Colonic mucosa (tissue), 4 donors: ENCODE results near the gene SSNA1. TPM values are rescaled to one million over a fixed set of nuclear protein-coding genes. Genes with fewer than 3 reads are reported as not detected.
A peak's percentile ranks its signal among the peaks of the same experiment; 100 is the strongest.

Experiments used
- DNase-seq: peaks from one replicate; pipeline ENCODE4 v3.0.0-alpha.2; 2020
- H3K27ac ChIP-seq: fragments of 200-600 bp; one replicate; pipeline ENCODE4 v1.8.0; 2021
- H3K27me3 ChIP-seq: fragments of 200-600 bp; one replicate; pipeline ENCODE4 v1.8.0; 2021
- H3K36me3 ChIP-seq: fragments of 200-600 bp; one replicate; pipeline ENCODE4 v1.8.0; 2021
- H3K4me1 ChIP-seq: fragments of 200-600 bp; one replicate; pipeline ENCODE4 v1.8.0; 2021; ENCODE audit warnings: mild to moderate bottlenecking
- H3K4me3 ChIP-seq: fragments of 200-600 bp; one replicate; pipeline ENCODE4 v1.8.0; 2021
- H3K9ac ChIP-seq, 2 donors: one replicate each; pipeline ENCODE4 v1.7.0; 2013; ENCODE audit warnings: control low read depth in 2 of 2, low read depth in 2 of 2, low read length in 2 of 2
- H3K9me3 ChIP-seq: fragments of 200-600 bp; one replicate; pipeline ENCODE4 v1.8.0; 2021
- CTCF ChIP-seq: fragments of 200-600 bp; IDR thresholded peaks from one replicate; pipeline ENCODE4 v1.8.0; 2022; ENCODE audit warnings: antibody characterized with exemption, mild to moderate bottlenecking
- intact Hi-C: fragments of 100-400 bp; cut with DNase I; formaldehyde crosslinking; loops from one replicate; pipeline ENCODE4 v1.14.1; 2022
- total RNA-seq, 2 donors: library from RNA; stranded (reverse); fragmentation: NEBNext Ultra II Directional in 1 of 2; extraction: Animal tissue kit (Norgen Biotek cat#: 25700) in 1 of 2; gene quantifications; one replicate each; pipeline ENCODE4 v1.2.1, GENCODE V29; 2021
- donor health status: healthy.
- donor health status: DM: no; HTN: no; CAD: no.
- donor health status: DM: no; HTN: no; CAD: no.

Gene SSNA1
- total RNA-seq, 2 donors from 2014 or later = 60.0 to 100 TPM

GRCh38 chr9:137222190-137223077 is 34.0 kb downstream of the SSNA1 start, which contains the start of gene RNF208:
TSS of gene RNF208 (minus strand) at chr9:137222240. CDS start at chr9:137221212, 1,028 bp downstream.
- peak; percentile 54 for DNase-seq
- H3K27ac ChIP-seq = peak within 1 kb of the TSS; percentile 83
- peaks cover 23% of the 10 kb centered on the region for H3K4me1 ChIP-seq
- H3K9me3 ChIP-seq = no peaks in the 10 kb centered on the region
- intact Hi-C loops = no loop called here
- TF ChIP-seq CTCF = no peak
- H3K27me3 ChIP-seq = no peaks in the 10 kb centered on the region
- H3K9ac ChIP-seq = peak within 1 kb of the TSS; percentile 73 to 79
- H3K36me3 ChIP-seq = no peaks in the 10 kb centered on the region
- H3K4me3 ChIP-seq = peak within 1 kb of the TSS; percentile 70

GRCh38 chr9:137223078-137223970 is 34.8 kb downstream of the SSNA1 start:
- Histone ChIP-seq H3K4me3 (peak overlapping the region; percentile 70), H3K36me3 (no peaks in the 10 kb centered on the region), H3K9ac (peak overlapping the region; percentile 87 to 97), H3K4me1 (peaks cover 25% of the 10 kb centered on the region), H3K27me3 (peaks cover under 1% of the 10 kb centered on the region), H3K27ac (peak overlapping the region; percentile 83), H3K9me3 (no peaks in the 10 kb centered on the region)
- peak; percentile 98 for DNase-seq
- intact Hi-C loops = no loop called here
- no peak for TF ChIP-seq CTCF

GRCh38 chr9:137224830-137225694 is 36.6 kb downstream of the SSNA1 start, which contains the start of gene CYSRT1:
TSS of gene CYSRT1 (plus strand) at chr9:137225174. CDS start at chr9:137225622, 448 bp downstream.
- Histone ChIP-seq H3K9ac (peak within 1 kb of the TSS; percentile 87 to 97), H3K27me3 (peaks cover 18% of the 10 kb centered on the region), H3K9me3 (no peaks in the 10 kb centered on the region), H3K36me3 (no peaks in the 10 kb centered on the region), H3K4me3 (peak within 1 kb of the TSS; percentile 70), H3K27ac (peak within 1 kb of the TSS; percentile 83), H3K4me1 (peaks cover 31% of the 10 kb centered on the region)
- no peak for TF ChIP-seq CTCF
- peak; percentile 49 for DNase-seq
- intact Hi-C loops = loop anchor here (5.0 kb wide), 1 partner anchor 38 kb away; the partner anchor contains the start of genes ANAPC2 and SSNA1

- no peak overlapping the region for H3K27ac ChIP-seq
- TF ChIP-seq CTCF = no peak
- H3K9me3 ChIP-seq = no peaks in the 10 kb centered on the region
- H3K9ac ChIP-seq = no peak overlapping the region
- no peak overlapping the region for H3K4me3 ChIP-seq
- H3K27me3 ChIP-seq = peaks cover 20% of the 10 kb centered on the region
- H3K4me1 ChIP-seq = peaks cover 32% of the 10 kb centered on the region
- intact Hi-C loops = loop anchor here (2.0 to 5.0 kb wide), 2 partner anchors 39 to 105 kb away; partner anchors contain the start of genes ANAPC2 and SSNA1
- H3K36me3 ChIP-seq = no peaks in the 10 kb centered on the region
- no peak for DNase-seq
Measured at GRCh38 chr9:137225699-137226331, 37.3 kb downstream of the SSNA1 start.
